ENCODE results near the gene SEZ6L.

SEZ6L gene

DNA sequence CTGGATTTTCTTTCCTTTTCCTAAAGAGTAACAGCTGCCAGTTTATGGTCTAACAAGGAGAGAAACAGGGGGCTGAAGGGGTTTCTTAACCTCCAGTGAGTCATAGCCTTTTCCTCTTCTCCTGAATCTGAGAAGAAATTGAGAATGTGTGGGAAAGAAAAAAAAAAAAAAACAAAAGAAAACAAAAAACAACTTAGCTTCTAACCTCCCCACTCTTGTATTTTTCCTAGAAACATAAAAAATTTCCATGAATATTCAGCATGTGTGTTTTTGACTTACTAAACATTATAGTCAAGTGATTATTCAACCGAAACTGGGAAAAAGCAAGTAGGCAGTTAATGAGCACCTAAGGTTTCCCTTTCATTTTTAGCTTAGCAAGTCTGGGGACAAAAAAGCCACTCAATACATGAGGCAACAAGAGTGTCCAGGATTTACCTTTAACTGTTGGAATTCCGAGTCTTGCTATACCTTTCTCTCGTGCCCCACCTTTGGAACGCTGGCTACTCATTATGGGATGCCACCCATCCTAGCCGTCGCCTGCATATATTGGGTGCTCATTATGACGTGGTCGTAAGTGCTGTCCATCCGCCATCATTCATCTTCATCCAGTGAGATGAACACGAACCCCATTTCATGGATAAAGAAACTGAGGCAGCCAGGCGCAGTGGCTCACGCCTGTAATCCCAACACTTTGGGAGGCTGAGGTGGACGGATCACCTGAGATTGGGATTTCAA, 262.2 kb downstream of the SEZ6L start:
- no peak for DNase-seq

DNA sequence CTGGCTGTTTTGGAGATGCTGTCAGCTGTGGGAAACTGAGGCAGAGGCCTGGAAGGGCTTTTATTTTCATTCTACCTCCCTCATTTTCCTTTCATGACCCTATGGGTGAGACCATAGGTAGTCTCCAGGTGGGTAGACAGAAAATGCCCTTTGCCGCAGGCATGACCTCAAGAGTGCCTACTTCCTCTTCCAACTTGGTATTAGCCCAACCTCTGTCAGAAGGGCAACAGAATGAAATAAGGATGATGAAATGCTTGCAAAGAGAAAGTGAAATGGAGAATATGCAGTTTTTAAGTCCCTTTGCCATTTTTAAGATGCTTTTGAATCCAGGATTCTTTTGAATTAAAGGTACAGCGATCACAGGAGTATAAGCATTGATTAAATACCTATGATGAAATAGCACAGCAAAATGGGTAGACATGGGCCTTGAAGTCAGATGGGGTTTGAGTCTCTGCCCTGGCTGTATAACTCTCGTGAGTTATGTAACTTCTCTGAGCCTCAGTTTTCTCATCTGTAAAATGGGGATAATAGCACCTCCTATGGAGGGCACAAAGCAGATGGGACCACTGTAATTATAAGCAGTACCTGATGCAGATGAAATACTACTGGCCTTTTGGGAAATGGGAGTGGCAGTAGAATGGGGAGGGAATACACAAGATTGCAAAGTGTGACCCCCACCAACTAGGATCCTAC, 263.5 kb downstream of the SEZ6L start:
- DNase-seq, result no peak

All from right kidney (tissue), 1 donor.